ENCODE measurements around the gene SASH1.
A peak's percentile ranks its signal among the peaks of the same experiment; 100 is the strongest.

SASH1 gene

DNA sequence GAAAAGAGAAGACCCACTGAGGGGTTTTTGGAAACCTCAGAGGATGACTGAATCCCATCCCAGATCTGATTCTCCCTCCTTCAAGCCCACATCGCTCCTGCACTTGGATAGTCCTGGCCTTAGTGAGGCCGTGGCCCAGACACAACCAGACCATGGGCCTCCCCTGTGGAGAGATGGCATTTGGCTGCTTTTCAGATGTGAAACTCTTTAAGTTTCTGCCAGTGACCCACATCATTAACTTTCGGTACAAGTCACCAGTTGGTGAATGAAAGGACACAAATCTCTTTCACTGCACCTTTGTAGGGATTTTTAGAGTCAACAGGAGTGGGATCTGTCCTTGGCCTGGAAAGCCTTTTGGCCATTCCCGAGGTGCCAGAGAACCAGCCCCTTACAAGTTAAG, 116.6 kb downstream of the SASH1 start:
- no peak for DNase-seq (ENCODE audit: low spot score)

DNA sequence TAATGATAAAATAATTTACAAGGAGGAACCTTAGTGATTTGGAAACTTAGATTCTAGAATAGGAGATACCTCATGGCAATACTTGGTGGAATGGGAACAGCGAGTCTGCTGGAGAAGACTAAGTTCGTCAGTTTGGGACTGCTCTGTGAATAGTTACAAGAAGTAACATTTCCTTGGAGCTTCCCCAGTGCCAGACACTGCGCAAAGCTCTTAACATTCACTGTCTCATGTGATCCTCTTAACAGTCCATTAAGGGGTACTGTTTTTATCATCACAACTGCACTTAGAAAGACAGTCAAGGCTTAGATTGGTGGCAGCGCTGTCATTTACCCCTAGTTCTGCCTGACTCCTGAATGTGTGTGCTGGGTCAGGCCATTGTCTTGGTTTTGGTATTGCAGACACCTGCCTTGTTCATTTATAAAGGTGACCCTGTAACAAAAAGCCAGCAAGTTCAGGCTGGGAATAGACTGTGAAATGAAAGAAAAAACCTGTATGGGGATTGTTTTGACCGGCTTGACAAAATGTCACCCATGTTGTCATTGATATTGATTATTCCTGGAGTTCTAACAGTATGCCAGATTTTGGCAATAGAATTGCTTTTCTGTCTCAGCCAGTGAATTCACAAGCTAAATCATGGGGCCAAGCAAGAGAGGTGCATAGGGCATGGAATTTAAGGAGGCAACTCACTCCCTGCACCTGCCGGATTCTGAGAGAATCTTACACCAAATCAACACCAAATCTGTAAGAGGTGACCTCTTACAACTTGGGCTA, 118.4 kb downstream of the SASH1 start:
- DNase-seq (ENCODE audit: low spot score) = no peak

DNA sequence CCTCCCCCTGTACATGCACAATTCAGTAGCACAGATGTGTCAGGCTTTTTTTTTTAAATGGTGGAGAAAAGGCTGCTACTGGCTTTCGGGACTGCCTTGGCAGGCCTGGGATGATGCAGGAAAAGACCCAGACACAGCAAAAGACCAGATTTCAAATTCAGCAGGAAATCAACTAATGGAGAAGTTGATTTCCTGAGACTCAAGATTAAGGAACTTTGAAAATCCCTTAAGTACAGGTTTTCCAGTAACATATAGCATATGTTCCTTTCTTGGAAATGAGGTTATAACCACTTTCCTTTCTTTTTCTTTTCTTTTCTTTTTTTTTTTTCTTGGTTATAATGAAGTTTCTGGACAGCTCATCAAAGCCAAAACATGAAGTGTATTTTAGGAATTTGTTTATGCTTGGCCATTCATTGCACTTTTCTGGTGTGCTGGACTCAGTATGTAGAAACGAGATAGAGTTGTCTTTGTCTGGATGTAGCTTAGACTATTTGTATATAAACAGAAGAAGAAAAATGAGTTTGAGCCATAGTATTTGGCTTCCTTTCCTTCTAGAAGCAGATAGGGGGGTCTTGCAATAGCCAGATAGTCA, 119.4 kb downstream of the SASH1 start:
- no peak for DNase-seq (ENCODE audit: low spot score)

DNA sequence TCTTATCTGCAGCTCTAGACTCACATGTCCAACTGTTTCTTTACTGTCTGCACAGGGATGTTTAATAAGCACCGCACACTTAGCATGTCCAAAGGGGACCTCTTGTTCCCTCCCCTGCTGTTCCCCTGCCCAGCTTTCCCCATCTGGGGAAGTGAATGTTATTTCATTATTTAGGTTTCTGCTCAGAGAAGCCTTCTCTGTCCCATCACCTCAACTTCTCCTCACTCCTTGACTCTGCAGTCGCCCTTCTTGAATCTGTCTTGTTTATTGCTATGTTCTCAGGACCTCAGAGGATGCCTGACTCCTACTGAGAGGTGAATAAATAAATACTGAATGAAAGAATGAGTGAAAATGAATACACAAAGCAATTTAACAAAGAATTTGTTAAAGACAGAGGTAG, 121.0 kb downstream of the SASH1 start:
- no peak for DNase-seq (ENCODE audit: low spot score)

DNA sequence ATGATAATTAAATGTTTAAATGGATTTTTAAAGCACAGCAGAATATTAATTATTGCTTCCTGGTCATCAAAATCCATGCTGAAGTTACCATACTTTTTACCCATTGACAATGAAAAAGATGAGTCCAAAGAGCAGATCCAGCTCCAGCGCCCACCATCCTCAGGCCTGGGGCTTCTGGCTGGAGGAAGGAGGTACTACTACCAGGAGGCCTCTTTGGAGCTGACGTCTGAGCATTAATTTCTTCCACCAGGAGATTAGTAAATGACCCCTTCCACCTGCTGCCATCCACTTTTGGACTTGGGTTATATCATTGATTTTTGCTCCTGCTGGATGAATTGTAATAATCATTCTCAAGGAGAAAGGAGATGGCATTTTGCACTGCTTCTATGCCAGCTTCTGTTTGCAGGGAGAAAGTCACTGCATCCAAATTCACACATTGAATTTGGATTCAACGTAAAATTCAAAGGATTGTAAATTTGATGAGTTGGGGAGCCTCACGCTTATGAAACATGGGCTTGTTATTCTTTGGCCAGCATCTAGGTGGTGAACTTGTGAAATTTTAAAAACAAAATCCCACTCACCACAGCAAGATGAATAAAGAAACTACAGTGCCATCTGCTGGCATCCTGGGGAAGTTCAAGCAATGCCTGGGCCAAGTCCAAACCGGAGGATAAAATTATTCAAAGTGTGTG, 121.8 kb downstream of the SASH1 start:
- peak; percentile 15 for DNase-seq (ENCODE audit: low spot score)

DNA sequence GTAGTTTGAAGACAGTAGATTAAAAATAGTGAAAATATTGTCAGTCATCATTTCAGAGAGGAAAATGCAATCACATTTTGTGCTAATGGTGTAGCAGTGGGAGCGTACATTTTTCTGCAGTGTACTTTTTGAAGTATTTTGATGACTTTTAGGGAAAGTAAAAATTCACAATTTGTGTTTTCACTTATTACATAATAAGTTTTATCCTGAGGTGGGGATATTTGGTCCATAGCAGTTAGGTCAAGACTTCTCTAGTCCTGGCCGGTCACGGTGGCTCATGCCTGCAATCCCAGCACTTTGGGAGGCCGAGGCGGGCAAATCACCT, 122.3 kb downstream of the SASH1 start:
- no peak for DNase-seq (ENCODE audit: low spot score)

DNA sequence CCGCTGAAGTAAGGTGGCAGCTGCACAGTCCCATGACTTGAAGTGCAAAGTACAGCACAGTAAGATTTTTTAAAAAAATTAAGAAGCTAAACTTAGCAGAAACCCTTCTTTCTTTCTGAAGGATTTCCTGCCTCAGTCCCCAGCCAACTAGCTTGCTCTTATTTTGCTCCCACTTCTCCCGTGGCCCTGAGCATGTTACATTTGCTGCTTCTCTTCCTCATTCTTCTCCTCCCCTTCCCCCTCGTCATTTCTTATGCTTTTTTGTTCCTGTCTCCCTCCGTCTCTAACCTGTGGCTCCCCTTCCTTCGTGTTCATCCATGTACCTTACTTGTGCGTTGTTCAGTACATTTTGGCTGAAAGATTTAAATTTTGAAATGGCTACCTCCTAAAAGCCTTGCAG, 123.0 kb downstream of the SASH1 start:
- DNase-seq (ENCODE audit: low spot score) = no peak

DNA sequence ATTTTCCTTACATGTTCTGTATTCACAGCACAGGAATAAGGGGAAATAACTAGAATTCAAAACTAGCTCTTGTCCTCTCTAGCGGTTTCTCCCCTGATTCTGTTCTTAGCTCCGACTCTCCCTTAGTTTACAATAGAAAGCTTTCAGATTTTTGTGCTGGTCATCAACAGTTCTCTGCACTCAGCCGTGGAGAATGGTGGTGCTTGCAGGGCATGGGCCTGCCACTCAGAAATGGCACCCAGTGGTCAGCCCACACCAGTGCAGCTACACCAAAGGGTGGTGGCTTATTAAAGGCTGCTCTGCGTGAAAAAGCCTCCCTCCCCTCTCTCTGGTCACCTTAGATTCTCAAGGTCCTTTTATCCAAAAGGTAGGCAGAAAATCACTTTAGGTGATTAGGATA, 123.5 kb downstream of the SASH1 start:
- no peak for DNase-seq (ENCODE audit: low spot score)

DNA sequence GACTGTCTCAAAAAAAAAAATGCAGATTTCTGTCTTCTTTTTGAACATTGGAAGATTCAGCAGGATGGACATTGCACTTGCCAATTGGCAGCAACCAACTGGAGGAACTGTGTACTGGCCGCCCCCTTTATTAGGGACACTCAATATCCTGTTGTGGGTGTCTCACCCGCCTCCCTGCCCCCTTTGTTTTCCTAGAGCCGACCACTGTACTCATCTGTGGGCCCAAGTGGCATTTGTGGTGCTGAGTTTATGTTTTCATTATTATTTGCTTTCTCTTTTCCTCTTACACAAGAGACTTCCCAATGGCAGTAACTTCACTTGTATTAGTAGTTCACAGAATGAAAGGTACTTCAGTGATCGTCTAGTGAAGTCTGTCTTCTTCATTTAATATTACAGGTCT, 125.3 kb downstream of the SASH1 start:
- DNase-seq (ENCODE audit: low spot score) = no peak

DNA sequence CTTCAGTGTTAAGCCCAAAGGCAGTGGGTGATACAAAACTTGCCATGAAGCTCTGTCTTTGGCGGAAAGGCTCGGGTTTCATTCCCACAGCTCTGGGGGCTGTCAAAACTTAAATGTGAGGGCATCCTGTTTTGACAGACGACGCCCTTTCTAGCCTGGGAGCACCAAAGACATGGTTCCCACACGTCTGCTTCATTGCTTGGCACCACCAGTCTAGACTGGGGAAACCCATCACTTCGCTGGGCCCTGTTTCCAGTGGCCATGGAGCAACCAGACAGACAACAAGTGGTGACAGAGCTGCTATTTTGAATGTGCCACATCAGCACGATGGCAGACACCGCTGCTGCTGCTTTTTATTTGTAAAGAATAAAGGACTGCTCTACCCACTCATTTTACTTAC, 127.5 kb downstream of the SASH1 start:
- DNase-seq (ENCODE audit: low spot score) = no peak

DNA sequence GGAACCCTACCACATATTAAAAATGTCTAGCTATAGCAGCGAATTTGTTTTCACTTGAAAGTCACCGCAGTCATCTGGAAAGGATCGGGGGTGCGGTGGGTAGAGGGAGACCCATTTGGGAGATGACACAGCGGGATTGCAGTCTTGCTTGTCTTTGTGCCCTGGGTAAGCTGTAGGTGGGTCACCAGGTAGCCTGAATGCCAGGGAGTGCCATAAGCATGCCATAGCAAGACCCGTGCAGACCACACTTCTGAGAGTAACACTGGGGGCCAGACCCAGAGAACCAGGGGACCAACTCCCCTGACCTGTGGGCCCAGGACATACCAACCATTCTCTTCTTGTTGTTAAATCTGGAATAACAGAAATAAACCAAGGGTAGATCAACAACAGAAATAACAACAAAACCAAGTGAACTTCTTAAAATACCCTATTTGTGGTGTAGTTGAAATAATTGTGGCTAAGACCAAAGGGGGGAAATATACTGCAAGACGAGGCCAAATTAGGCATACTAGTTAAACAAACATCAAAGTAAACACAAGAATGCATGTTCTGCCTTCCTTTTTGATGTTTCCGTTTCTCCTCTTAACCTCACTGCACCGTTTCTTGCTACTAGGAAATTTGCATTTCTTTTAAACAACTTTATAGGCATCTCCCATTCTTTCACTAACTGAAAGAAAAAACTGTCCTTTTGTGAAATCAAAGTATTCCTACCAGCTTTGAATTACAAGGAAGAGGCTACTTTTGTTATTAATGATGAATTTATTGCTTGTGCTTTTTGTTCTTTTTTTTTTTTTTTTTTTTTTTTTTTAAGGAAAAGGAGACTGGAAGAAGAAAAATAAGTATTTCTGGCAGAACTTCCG, 128.2 kb downstream of the SASH1 start:
- no peak for DNase-seq (ENCODE audit: low spot score)

DNA sequence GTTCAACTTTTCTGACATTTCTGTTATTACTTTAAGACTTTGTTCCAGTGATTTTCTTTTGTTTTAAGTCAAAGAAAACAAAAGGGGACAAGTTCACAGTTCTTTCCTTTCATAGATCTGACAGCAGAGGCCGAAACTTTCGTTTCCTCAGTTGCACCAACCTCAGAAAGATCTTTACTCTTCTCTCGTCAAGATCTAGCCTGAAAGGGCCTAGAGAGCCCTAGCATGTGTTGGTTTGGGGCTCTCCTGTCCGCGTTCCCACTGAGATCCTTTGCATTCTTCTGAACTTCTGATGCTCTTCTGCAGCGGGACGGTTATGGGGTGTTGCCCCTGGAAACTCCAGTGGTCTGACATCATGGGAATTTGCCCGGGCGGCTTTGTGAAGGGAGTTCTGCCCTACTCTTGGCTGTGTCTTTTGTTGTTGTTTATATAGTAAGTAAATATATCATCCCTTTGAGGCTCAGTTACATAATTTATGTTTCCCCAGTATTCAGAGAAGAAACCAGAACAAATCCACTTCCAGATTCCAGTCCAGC, 129.1 kb downstream of the SASH1 start:
- DNase-seq (ENCODE audit: low spot score) = no peak

DNA sequence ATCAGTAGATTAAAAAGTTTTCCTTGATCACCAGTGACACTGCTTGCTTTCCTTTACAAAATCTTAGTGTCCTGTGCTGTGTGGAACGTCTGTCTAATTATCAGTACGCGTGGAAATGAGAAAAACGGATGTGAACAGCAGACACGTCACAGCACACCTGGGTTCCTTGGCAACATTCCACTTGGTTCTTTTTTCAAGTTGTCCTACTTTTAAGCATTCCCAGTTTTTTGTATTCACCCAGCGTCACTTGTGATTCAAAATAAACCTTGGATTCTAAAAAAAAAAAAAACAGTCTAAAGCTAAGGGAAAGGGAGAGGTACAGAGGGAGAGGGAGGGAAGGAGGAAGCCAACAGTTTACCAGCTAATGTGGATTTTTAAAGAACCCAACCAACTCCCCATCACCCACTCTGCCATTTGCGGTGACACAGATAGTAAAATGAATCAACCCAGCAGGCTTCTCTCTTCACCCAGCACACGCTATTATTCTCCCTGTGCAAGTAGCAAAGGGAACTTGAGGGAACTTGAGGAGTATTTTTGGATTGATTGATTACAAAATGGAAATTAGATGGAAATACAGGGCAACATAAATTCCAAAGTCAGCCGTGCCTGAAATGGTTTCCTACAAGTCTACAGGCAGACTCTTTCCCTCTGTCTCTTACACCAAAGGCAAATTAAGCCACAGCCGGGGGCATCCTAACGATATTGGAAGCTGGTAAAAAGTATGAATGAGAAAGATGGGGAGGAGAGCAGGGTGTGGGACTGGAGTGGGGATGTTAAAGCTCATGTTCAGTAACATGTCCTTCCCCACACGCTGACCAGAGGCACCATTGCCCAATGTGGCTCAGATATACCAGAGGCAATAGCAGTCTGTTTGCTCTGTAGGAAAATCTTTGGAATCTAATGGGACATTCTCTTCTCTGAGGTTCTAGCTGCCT, 129.8 kb downstream of the SASH1 start:
- no peak for DNase-seq (ENCODE audit: low spot score)

DNA sequence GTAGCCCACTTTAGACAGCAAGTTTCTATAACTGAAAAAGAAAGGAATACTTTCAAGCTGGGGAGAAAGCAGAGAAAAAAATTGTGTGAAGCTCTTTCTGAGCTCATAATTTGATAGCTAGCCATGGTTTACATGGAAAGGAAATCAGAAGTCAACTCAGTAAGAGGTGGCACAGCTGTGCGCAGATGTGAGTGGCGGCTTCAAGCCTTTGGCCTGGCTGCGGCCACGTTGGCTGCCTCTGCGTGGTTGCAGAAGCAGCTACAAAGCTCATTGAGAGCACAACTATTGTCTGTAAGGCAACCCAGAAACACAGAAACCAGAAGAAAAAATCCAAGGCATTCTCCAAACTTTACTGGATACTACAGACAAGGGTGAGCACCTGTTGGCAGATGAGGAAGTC, 136.9 kb downstream of the SASH1 start:
- DNase-seq (ENCODE audit: low spot score) = no peak

DNA sequence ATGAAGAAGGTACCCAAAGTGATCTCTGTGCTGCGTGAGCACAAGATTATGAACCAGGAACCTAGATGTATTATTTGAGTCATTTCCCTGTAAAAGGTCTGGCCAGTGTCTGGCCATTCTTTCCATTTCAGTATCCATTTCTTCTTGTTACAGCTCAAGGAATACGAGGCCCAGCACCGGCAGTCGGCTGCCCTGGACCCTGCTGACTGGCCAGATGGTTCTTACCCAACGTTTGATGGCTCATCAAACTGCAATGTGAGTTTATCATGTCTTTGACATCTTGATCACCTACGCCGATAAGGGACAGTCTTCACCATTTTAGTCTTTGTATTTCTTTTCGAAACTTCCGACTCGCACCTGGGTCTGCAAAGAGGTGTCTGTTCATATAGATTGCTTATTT, 144.8 kb downstream of the SASH1 start:
- DNase-seq (ENCODE audit: low spot score) = no peak

DNA sequence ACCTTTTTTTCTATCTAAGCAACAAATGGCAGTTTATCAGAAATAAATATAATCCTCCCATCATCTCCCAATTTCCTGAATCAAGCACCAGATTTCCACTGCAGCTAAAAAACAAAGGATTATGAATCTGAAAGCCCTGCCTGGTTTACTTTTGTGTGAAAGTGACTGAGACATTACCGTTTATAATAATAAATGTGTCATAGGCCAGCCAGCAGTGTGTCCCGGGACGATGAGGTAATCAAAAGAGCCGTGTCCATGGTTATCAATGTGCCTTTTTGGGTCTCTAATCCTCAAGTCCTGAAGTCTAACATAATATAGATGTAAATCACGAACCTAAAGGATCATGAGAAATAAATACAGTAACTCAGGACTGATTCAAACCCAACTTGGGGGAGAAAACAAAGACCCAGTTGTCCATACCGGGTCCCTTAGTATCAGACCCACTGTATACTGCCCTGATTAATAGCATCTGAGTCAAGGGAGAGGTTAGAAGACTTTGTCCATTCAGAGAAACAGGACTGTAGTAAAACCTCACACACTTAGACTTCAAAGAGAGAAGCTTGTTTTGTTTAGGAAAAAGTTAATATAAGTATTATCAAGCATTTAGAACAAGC, 149.1 kb downstream of the SASH1 start:
- DNase-seq (ENCODE audit: low spot score) = no peak

DNA sequence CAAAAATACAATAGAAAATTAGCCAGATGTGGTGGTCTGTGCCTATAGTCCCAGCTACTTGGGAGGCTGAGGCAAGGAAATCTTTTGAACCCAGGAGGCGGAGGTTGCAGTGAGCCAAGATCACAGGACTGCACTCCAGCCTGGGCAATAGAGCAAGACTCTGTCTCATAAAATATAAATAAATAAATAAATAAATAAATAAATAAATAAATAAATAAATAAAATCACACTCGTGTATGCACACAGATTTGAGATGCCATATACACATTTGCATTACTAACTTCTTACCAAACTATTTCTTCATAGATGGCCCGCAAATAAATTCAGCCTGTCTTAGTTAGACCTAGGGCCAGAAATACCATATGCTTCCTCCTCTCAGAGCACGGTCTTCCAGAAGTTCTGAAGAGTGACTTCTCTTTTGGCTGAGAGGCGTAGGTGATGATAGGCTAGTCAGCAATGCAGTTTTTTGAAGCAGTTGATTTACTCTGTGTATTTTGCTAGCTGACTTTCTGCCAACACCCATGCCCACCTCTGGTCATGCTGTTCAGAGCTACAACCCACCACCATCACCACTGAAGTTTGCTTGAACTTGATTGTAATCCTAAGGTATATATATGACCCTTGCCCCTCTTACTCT, 150.1 kb downstream of the SASH1 start:
- no peak for DNase-seq (ENCODE audit: low spot score)

DNA sequence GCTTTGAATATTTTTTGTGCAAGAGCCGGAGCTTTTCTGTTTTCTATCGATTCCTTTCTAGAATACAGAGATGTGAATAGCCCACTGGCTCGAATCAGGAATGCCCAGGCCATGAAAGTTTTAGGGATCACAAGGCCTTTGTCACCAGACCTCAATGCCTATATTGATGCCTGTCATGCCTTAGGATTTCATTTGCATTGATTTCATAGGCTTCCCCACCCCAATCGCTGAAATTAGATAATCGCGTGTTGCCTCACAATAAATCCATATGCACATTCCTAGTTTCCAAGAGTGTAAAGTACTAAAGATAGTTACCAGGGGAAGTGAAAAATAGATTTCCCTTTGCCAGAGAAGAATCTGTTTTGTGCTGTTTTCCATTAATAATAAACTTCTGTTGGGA, 150.8 kb downstream of the SASH1 start:
- DNase-seq (ENCODE audit: low spot score) = no peak

DNA sequence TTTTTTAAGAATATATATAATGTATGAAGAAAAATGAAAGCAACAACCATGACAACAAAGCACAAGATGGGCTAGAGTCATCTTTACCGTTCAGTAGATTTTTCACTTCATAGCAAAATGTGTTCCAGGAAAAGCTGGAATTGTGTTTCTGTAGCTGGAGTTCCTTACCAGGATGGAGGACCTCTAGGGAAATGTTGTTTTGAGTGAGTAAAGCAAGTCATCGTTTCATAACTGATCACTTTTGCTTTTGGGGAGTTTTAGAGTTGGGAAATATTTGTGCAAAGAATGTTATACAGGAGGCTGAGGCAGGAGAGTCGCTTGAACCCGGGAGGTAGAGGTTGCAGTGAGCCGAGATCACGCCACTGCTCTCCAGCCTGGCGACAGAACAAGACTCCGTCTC, 151.6 kb downstream of the SASH1 start:
- no peak for DNase-seq (ENCODE audit: low spot score)

DNA sequence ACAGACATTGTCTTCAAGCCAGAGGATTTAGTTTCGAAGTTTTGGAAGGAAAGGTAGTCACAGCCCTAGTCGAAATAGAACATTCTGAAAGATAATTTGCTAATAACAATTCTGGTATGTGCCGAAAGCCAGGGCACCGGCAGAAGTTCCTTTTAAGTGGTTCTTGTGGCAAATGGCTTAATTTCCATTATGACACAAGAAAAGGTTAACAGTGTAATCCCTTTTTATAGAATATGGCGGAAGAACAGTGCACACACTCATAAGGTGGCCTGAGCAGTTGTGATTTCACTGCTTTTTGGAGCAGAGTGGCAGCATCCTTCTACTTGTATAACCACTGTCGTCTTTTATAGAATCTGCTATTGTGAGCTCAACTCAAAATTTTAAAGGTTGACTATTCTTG, 152.4 kb downstream of the SASH1 start:
- no peak for DNase-seq (ENCODE audit: low spot score)
